GM19239 (cell line): ENCODE data around the gene KIF4A.
"Not testable (repeated sequence)": the region's sequence is repeated elsewhere in the genome, so short reads cannot be mapped to it uniquely, and the experiment has no call there.

ENCODE experiments used
- DNase-seq: peaks from one replicate; pipeline ENCODE4 v3.0.0; 2011; ENCODE audit warnings: low spot score; ENCODE audit not compliant: insufficient read length
- FAIRE-seq: peaks from 2 replicates; lab custom pipeline; 2011; peaks lifted over from hg19 to GRCh38; lab: Jason Lieb, UNC

The KIF4A gene

GRCh38 chrX:70281951-70282350, 8.0 kb upstream of the KIF4A start, which contains the start of gene RAB41:
Gene RAB41, plus strand, starts transcription at chrX:70282172. Its CDS starts 46 bp downstream, at chrX:70282218.
- no peak for DNase-seq
- no peak for FAIRE-seq

DNA sequence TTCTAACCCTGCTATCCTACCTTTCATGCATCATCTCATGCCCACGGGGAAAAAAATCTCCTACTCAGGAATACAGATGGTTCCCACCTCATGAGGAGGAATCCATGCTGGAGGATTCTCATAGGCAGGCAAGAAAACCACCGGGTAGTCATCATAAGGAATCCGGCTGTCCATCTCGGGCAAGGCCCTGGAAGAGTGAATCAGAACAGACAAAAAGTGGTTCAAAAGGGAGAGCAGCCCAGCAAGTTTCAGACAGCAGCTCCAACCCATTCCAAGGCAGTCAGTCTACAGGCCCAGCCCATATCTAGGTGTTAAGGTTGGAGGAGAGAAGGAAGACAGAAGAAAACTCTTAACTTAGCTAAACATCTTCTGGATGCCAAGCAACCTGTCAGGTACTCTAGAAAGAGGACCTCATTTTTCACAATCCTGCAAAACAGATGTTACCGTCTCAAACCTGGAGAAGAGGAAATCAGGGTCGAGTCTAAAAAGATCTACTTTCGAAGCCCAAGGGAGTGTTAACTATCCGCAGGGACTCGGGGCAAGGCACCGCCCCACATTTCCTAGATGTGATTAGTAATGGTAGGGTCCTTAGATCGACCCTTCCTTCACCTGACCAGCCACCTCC, 624 bp upstream of the KIF4A start:
- no peak for DNase-seq
- FAIRE-seq, result peak; percentile 39

GRCh38 chrX:70292788-70293187, 2.9 kb downstream of the KIF4A start:
- DNase-seq, result no peak
- FAIRE-seq, result peak; percentile 49

DNA sequence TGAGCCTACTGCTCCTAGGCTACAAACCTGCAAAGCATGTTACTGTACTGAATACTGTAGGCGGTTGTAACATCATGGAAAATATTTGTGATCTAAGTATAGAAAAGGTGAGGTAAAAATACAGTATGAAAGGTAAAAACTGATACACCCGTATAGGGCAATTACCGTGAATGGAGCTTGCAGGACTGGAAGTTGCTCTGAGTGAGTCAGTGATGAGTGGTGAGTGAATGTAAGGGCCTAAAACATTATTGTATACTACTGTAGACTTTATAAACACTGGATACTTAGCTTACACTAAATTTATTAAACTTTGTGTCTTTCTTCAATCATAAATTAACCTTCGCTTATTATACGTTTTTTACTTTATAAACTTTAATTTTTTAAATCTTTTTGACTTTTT, 3.7 kb downstream of the KIF4A start:
- FAIRE-seq (no peak), DNase-seq (no peak)

GRCh38 chrX:70301716-70302115, 11.8 kb downstream of the KIF4A start:
- no peak for DNase-seq
- FAIRE-seq, result no peak

GRCh38 chrX:70313503-70313902, 23.6 kb downstream of the KIF4A start:
- DNase-seq (no peak), FAIRE-seq (no peak)

DNA sequence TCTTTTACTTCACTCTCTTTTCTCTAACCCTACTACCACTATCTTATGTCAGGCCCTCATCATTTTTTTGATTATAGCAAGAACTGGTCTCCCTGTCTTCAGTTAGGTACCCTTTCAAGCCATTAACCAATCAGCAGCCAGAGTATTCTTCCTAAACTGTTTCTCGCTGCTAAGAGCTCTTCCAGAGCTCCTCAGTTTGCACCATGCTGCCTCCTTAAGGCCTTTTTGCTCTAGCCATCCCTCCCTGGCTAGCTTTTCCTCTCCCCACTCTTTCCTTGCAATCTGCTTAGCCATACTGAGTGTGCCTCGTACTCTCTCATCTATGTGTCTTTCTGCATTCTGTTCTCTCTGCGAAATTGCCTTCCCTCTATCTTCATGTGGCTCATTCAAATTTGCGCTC, 32.9 kb downstream of the KIF4A start:
- FAIRE-seq (no peak), DNase-seq (no peak)

GRCh38 chrX:70323628-70324027, 33.7 kb downstream of the KIF4A start:
- DNase-seq, FAIRE-seq: not testable (repeated sequence)

GRCh38 chrX:70324326-70324725, 34.4 kb downstream of the KIF4A start:
- no peak for DNase-seq
- peak; percentile 8 for FAIRE-seq

- no peak for DNase-seq
- no peak for FAIRE-seq
Measured at GRCh38 chrX:70331161-70331560, 41.3 kb downstream of the KIF4A start.

GRCh38 chrX:70332600-70332999, 42.7 kb downstream of the KIF4A start:
- DNase-seq (no peak), FAIRE-seq (no peak)

- FAIRE-seq, result peak; percentile 94
- no peak for DNase-seq
Measured at GRCh38 chrX:70336767-70337166, 46.9 kb downstream of the KIF4A start.

DNA sequence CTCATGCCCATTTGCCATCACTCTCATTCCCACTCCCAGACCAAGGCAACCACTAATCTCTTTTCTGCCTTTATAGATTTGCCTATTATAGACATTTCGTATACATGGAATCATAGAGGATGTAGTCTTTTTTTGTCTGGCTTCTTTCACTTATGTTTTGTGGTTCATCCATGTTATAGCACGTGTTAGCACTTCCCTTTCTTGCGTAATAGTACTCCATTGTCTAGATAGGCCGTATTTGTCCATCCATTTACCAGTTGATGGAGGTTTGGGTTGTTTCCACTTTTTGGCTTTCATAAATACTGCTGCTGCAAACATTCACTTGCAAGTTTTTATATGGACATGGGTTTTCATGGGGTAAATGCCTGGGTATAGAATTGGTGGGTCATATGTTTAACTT, 48.4 kb downstream of the KIF4A start:
- peak; percentile 33 for FAIRE-seq
- DNase-seq, result no peak

GRCh38 chrX:70343435-70343834, 53.5 kb downstream of the KIF4A start:
- FAIRE-seq (no peak), DNase-seq (no peak)

DNA sequence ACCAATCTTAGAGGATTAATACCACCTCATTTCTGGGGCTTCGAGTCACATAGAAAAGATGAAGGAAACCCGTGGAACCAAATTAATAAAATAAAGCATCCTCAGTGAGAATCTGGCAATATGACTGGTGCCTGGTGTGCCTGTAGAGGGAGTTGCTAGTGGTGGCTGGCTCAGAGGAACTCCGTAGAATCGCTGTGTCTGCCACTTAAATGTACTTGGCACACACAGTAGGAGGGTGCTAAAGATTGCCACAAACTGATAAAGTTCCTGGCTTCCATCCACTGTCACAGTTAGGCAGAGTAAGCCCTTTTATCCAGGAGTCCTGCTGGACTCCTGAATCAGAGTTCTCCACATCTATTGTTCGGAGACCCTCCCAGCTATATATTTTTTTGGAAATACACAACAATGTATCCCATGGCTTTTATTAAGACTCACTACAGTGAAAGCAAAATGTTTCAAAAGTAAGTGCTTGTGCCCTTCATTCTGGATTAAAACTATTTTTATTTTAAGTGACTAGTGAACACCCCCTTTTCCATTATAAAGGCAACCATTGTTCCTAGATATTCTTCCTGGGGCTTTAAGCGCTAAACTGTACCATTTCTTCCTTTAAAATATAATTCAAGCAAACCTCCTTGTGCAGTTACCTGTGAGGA, 56.6 kb downstream of the KIF4A start:
- FAIRE-seq, result peak; percentile 23

DNA sequence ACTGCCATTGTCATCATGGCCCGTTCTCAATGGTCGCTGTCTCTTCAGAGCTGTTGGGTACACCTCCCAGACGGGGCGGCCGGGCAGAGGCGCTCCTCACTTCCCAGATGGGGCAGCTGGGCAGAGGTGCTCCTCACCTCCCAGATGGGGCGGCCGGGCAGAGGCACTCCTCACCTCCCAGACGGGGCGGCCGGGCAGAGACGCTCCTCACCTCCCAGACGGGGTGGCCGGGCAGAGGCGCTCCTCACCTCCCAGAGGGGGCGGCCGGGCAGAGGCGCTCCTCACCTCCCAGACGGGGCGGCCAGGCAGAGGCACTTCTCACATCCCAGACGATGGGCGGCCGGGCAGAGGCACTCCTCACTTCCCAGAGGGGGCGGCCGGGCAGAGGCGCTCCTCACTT, 58.9 kb downstream of the KIF4A start:
- not testable (repeated sequence) for DNase-seq, FAIRE-seq

More for the DNA sequence above, 56.6 kb downstream of the KIF4A start:
- DNase-seq, result no peak

DNA sequence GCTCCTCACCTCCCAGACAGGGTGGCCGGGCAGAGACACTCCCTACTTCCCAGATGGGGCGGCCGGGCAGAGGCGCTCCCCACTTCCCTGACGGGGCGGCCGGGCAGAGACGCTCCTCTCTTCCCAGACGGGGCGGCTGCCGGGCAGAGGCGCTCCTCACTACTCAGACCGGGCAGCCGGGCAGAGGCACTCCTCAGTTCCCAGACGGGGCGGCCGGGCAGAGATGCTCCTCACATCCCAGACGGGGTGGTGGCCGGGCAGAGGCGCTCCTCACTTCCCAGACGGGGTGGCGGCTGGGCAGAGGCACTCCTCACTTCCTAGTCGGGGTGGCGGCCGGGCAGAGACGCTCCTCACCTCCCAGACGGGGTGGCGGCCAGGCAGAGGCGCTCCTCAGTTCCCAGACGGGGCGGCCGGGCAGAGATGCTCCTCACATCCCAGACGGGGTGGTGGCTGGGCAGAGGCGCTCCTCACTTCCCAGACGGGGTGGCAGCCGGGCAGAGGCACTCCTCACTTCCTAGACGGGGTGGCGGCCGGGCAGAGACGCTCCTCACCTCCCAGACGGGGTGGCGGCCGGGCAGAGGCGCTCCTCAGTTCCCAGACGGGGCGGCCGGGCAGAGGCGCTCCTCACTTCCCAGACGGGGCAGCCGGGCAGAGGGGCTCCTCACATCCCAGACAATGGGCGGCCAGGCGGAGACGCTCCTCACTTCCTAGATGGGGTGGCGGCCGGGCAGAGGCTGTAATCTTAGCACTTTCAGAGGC, 59.6 kb downstream of the KIF4A start:
- FAIRE-seq, DNase-seq: not testable (repeated sequence)

DNA sequence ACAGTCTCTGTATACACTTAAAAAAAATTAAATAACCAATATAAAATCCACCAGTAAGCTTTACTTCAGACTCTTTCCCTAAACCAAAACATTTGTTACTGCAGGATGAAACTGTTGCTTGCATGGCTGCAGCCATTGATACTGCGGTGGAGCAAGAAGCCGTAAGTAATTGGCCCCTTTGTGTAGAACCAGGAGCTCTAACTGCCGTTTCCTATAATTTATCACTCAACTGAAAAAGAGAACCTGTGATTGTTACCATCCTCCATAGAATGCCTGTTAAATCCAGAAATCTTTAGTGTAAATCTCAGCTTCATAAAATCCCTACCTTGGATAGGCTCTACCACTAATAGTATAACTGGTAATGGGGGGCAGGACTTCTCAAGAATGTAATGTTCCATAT, 62.6 kb downstream of the KIF4A start:
- no peak for FAIRE-seq
- no peak for DNase-seq

GRCh38 chrX:70353514-70353913, 63.6 kb downstream of the KIF4A start:
- FAIRE-seq (no peak), DNase-seq (no peak)

GRCh38 chrX:70354716-70355115, 64.8 kb downstream of the KIF4A start:
- FAIRE-seq (no peak), DNase-seq (no peak)

GRCh38 chrX:70359458-70359857, 69.6 kb downstream of the KIF4A start:
- no peak for FAIRE-seq

More at GRCh38 chrX:70359458-70359857, 69.6 kb downstream of the KIF4A start:
- DNase-seq, result no peak
